GM21528 (cell line): ENCODE results near the gene HCK.

Experiments used
- ATAC-seq: cut with Tn5 transposase; IDR thresholded peaks from one replicate; pipeline ENCODE4 v1.9.1; 2021; ENCODE audit warnings: mild to moderate bottlenecking, moderate library complexity; ENCODE audit not compliant: unreplicated experiment, low FRiP score

Gene HCK

GRCh38 chr20:32124916-32125454 lies 72.9 kb downstream of the HCK start:
- no peak for ATAC-seq

GRCh38 chr20:32125506-32125905 lies 73.5 kb downstream of the HCK start:
- no peak for ATAC-seq

- no peak for ATAC-seq
Observed at GRCh38 chr20:32126919-32127318, 74.9 kb downstream of the HCK start.

- ATAC-seq: no peak
Observed at GRCh38 chr20:32127347-32127746, 75.3 kb downstream of the HCK start.

- ATAC-seq: no peak
Observed at GRCh38 chr20:32128167-32128566, 76.1 kb downstream of the HCK start.

- ATAC-seq: no peak
Observed at GRCh38 chr20:32129863-32130262, 77.8 kb downstream of the HCK start.

- no peak for ATAC-seq
Observed at GRCh38 chr20:32130352-32130751, 78.3 kb downstream of the HCK start.

- ATAC-seq: no peak
Observed at GRCh38 chr20:32130965-32131364, 78.9 kb downstream of the HCK start.

- ATAC-seq: peak; percentile 72
Observed at GRCh38 chr20:32132911-32133549, 81.0 kb downstream of the HCK start.

GRCh38 chr20:32134026-32134425 lies 82.0 kb downstream of the HCK start:
- no peak for ATAC-seq

GRCh38 chr20:32135983-32136515 lies 84.0 kb downstream of the HCK start:
- ATAC-seq: no peak

- no peak for ATAC-seq
Observed at GRCh38 chr20:32138921-32139320, 86.9 kb downstream of the HCK start.

- no peak for ATAC-seq
Observed at GRCh38 chr20:32139947-32140346, 87.9 kb downstream of the HCK start.

GRCh38 chr20:32140603-32141002 lies 88.6 kb downstream of the HCK start:
- ATAC-seq: no peak

GRCh38 chr20:32141465-32141980 lies 89.5 kb downstream of the HCK start:
- no peak for ATAC-seq

GRCh38 chr20:32142088-32142487 lies 90.0 kb downstream of the HCK start:
- no peak for ATAC-seq

- no peak for ATAC-seq
Observed at GRCh38 chr20:32142991-32143390, 90.9 kb downstream of the HCK start.

- no peak for ATAC-seq
Observed at GRCh38 chr20:32144898-32145662, 93.0 kb downstream of the HCK start.

- no peak for ATAC-seq
Observed at GRCh38 chr20:32149566-32150170, 97.6 kb downstream of the HCK start.

GRCh38 chr20:32150291-32150848 lies 98.3 kb downstream of the HCK start:
- no peak for ATAC-seq
